ENCODE data around the gene PDCD6IP.
A peak's percentile ranks its signal among the peaks of the same experiment; 100 is the strongest.

Gene PDCD6IP

GRCh38 chr3:33900440-33900808, 102.0 kb downstream of the PDCD6IP start:
- H3K4me3 ChIP-seq (replicated peaks in 1 of 2; ENCODE audit: low read depth in 2 of 2, low read length in 2 of 2) = no peak overlapping the region
- TF ChIP-seq CTCF (IDR thresholded peaks at IDR 0.05; ENCODE audit: low read depth, low read length) = no peak
- no peak for DNase-seq (ENCODE audit: low read depth in 2 of 2)

- TF ChIP-seq CTCF (IDR thresholded peaks at IDR 0.05; ENCODE audit: low read depth, low read length) = no peak
- DNase-seq (ENCODE audit: low read depth in 2 of 2) = peak in 1 of 2 donors; percentile 10
- no peak overlapping the region for H3K4me3 ChIP-seq (replicated peaks in 1 of 2; ENCODE audit: low read depth in 2 of 2, low read length in 2 of 2)
Measured at GRCh38 chr3:33900809-33901505, 102.5 kb downstream of the PDCD6IP start.

GRCh38 chr3:33901862-33902563, 103.6 kb downstream of the PDCD6IP start:
- no peak for DNase-seq (ENCODE audit: low read depth in 2 of 2)
- H3K4me3 ChIP-seq (replicated peaks in 1 of 2; ENCODE audit: low read depth in 2 of 2, low read length in 2 of 2) = no peak overlapping the region
- no peak for TF ChIP-seq CTCF (IDR thresholded peaks at IDR 0.05; ENCODE audit: low read depth, low read length)

- DNase-seq (ENCODE audit: low read depth in 2 of 2) = no peak
- no peak for TF ChIP-seq CTCF (IDR thresholded peaks at IDR 0.05; ENCODE audit: low read depth, low read length)
- no peak overlapping the region for H3K4me3 ChIP-seq (replicated peaks in 1 of 2; ENCODE audit: low read depth in 2 of 2, low read length in 2 of 2)
Measured at GRCh38 chr3:33904730-33905129, 106.3 kb downstream of the PDCD6IP start.

GRCh38 chr3:33908250-33908851, 109.9 kb downstream of the PDCD6IP start:
- DNase-seq (ENCODE audit: low read depth in 2 of 2) = no peak
- no peak overlapping the region for H3K4me3 ChIP-seq (replicated peaks in 1 of 2; ENCODE audit: low read depth in 2 of 2, low read length in 2 of 2)
- TF ChIP-seq CTCF (IDR thresholded peaks at IDR 0.05; ENCODE audit: low read depth, low read length) = no peak

GRCh38 chr3:33909547-33909946, 111.1 kb downstream of the PDCD6IP start:
- H3K4me3 ChIP-seq (replicated peaks in 1 of 2; ENCODE audit: low read depth in 2 of 2, low read length in 2 of 2) = no peak overlapping the region
- TF ChIP-seq CTCF (IDR thresholded peaks at IDR 0.05; ENCODE audit: low read depth, low read length) = no peak
- no peak for DNase-seq (ENCODE audit: low read depth in 2 of 2)
